ENCODE measurements around the gene USP12.

DNA sequence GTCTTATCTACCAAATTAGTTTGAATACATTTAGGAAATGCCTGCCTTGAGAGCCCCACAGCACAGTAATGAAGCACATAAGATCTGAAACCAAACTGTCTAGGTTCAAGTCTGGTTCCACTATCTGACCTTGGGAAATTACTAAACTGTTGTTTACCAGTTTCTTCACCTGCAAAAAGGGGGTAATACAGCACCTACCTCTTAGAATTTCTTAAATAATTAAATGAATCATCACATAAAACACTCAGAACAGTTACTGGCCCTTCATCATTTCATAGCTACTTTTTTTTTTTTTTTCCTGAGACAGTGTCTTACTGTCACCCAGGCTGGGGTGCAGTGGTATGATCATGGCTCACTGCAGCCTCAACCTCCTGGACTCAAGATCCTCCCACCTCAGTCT, 59.6 kb downstream of the USP12 start:
- TF ChIP-seq, protein P1, sequence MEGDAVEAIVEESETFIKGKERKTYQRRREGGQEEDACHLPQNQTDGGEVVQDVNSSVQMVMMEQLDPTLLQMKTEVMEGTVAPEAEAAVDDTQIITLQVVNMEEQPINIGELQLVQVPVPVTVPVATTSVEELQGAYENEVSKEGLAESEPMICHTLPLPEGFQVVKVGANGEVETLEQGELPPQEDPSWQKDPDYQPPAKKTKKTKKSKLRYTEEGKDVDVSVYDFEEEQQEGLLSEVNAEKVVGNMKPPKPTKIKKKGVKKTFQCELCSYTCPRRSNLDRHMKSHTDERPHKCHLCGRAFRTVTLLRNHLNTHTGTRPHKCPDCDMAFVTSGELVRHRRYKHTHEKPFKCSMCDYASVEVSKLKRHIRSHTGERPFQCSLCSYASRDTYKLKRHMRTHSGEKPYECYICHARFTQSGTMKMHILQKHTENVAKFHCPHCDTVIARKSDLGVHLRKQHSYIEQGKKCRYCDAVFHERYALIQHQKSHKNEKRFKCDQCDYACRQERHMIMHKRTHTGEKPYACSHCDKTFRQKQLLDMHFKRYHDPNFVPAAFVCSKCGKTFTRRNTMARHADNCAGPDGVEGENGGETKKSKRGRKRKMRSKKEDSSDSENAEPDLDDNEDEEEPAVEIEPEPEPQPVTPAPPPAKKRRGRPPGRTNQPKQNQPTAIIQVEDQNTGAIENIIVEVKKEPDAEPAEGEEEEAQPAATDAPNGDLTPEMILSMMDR (IDR thresholded peaks at IDR 0.05) = no peak
- no peak for TF ChIP-seq POLR2A (IDR thresholded peaks at IDR 0.05)

Measured in ovary (tissue), 3 donors.